ENCODE results near the gene NOPCHAP1. TPM values are rescaled to one million over a fixed set of nuclear protein-coding genes. Genes with fewer than 3 reads are reported as not detected.

Gene NOPCHAP1
- total and polyA plus RNA-seq, 10 of the 15 experiments (the other 5 are each of a cell fraction or from before 2014, with no cell fraction given): 28.0 to 115 (median 40.9) TPM

- TF ChIP-seq BRCA1 (IDR thresholded peaks at IDR 0.05; ENCODE audit: low read depth, low read length) (no peak), SUZ12 (IDR thresholded peaks at IDR 0.05; ENCODE audit: unreplicated experiment) (no peak), CHD2 (IDR thresholded peaks at IDR 0.05; ENCODE audit: borderline replicate concordance, low read depth, low read length) (no peak), SMAD1 (IDR thresholded peaks at IDR 0.05; ENCODE audit: low read depth, partially characterized antibody) (no peak), FOS (IDR thresholded peaks at IDR 0.05; ENCODE audit: borderline replicate concordance, extremely low read depth, insufficient read length) (no peak), CBFB (IDR thresholded peaks at IDR 0.05; ENCODE audit: low read depth) (0 out of 2 replicates have a peak, but pooled peaks have one; percentile 29), SREBF2 (IDR thresholded peaks at IDR 0.05; ENCODE audit: low read length) (no peak), NKRF (conservative IDR thresholded peaks at IDR 0.05) (peak; percentile 98), SREBF1 (IDR thresholded peaks at IDR 0.05; ENCODE audit: low read length) (no peak), DPF2 (IDR thresholded peaks at IDR 0.05) (peak; percentile 68), BHLHE40 (IDR thresholded peaks at IDR 0.05; ENCODE audit: borderline replicate concordance in 1 of 2, low read depth in 2 of 2, low read length in 1 of 2) (peak; percentile 86 to 97), SIX5 (IDR thresholded peaks at IDR 0.05; ENCODE audit: low read depth, low read length, severe bottlenecking) (no peak), KLF5 (IDR thresholded peaks at IDR 0.05; ENCODE audit: partially characterized antibody) (no peak), ASH2L (IDR thresholded peaks at IDR 0.05; ENCODE audit: borderline replicate concordance, low read depth) (peak; percentile 48; the same call in 1 of the 2 replicates), CTCF (IDR thresholded peaks at IDR 0.05 in 2 of 3, conservative IDR thresholded peaks at IDR 0.05 in 1 of 3; ENCODE audit: control insufficient read depth in 2 of 3, extremely low read depth in 1 of 3, insufficient read depth in 1 of 3, low read depth in 3 of 3, low read length in 3 of 3) (no peak), NFXL1 (IDR thresholded peaks at IDR 0.05; ENCODE audit: borderline replicate concordance) (no peak), NFYB (IDR thresholded peaks at IDR 0.05; ENCODE audit: insufficient read depth, low read depth, low read length) (peak; percentile 66; the same call in 1 of the 2 replicates), CBX5 (IDR thresholded peaks at IDR 0.05; ENCODE audit: low read depth) (no peak)
These were observed at the start of gene NOPCHAP1 (continued) for GRCh38 chr12:104986022-104986941.
